SJCRH30 (cell line): ENCODE results near the gene NIFK. TPM values are rescaled to one million over a fixed set of nuclear protein-coding genes. Genes with fewer than 3 reads are reported as not detected.

Source experiments
- DNase-seq, 2 experiments: peaks; one replicate each; pipeline ENCODE4 v3.0.0-alpha.2; 2015 to 2020
- H3K27ac ChIP-seq: fragments of 250-450 bp; sonication (Bioruptor Pico); 2 replicates; pipeline ENCODE4 v1.5.1; 2020; ENCODE audit warnings: mild to moderate bottlenecking, moderate library complexity
- H3K27me3 ChIP-seq: fragments of 250-450 bp; sonication (Bioruptor Pico); 2 replicates; pipeline ENCODE4 v1.5.1; 2020; ENCODE audit warnings: mild to moderate bottlenecking, moderate library complexity
- H3K36me3 ChIP-seq: fragments of 250-450 bp; sonication (Bioruptor Pico); 2 replicates; pipeline ENCODE4 v1.5.1; 2020; ENCODE audit warnings: mild to moderate bottlenecking, moderate library complexity
- H3K4me1 ChIP-seq: fragments of 250-450 bp; sonication (Bioruptor Pico); 2 replicates; pipeline ENCODE4 v1.5.1; 2020; ENCODE audit warnings: mild to moderate bottlenecking, moderate library complexity
- H3K4me3 ChIP-seq: fragments of 250-450 bp; sonication (Bioruptor Pico); 2 replicates; pipeline ENCODE4 v1.5.1; 2020; ENCODE audit warnings: mild to moderate bottlenecking, moderate library complexity
- H3K9me3 ChIP-seq: fragments of 250-450 bp; sonication (Bioruptor Pico); replicated peaks from 2 replicates; pipeline ENCODE4 v1.5.1; 2020; ENCODE audit warnings: mild to moderate bottlenecking, moderate library complexity
- total RNA-seq: library from RNA; depleted of rRNA; stranded (reverse); fragments of >200 nt; shearing (Covaris generic); gene quantifications from 2 replicates; pipeline ENCODE4 v1.2.3, GENCODE V29; 2014; rRNA removed

NIFK gene
- 115 and 118 TPM in 2 replicates for total RNA-seq

- DNase-seq = peak; percentile 99
- Histone ChIP-seq H3K9me3 (no peaks in the 10 kb centered on the region), H3K27me3 (no peaks in the 10 kb centered on the region), H3K27ac (peak within 1 kb of the TSS; percentile 81), H3K4me1 (no peaks in the 10 kb centered on the region), H3K4me3 (peak within 1 kb of the TSS; percentile 95), H3K36me3 (peaks cover 35% of the 10 kb centered on the region)
Observed at GRCh38 chr2:121736462-121737336, at the start of gene NIFK. Gene NIFK (minus strand): TSS chr2:121736875. CDS start chr2:121736850, 25 bp downstream.

- DNase-seq = no peak
- H3K27ac ChIP-seq = no peak overlapping the region
- H3K4me3 ChIP-seq = no peak overlapping the region
- H3K9me3 ChIP-seq = no peaks in the 10 kb centered on the region
- H3K4me1 ChIP-seq = peaks cover 17% of the 10 kb centered on the region
- no peaks in the 10 kb centered on the region for H3K36me3 ChIP-seq
- no peaks in the 10 kb centered on the region for H3K27me3 ChIP-seq
Observed at GRCh38 chr2:121783180-121783579, 46.5 kb upstream of the NIFK start.

- peak; percentile 55 to 74 for DNase-seq
- no peaks in the 10 kb centered on the region for H3K36me3 ChIP-seq
- no peaks in the 10 kb centered on the region for H3K9me3 ChIP-seq
- H3K4me3 ChIP-seq = no peak overlapping the region
- peaks cover 30% of the 10 kb centered on the region for H3K4me1 ChIP-seq
- peak overlapping the region; percentile 25 for H3K27ac ChIP-seq
- H3K27me3 ChIP-seq = no peaks in the 10 kb centered on the region
Observed at GRCh38 chr2:121778741-121779487, 42.2 kb upstream of the NIFK start.

GRCh38 chr2:121777699-121778058 is 41.0 kb upstream of the NIFK start:
- Histone ChIP-seq H3K9me3 (no peaks in the 10 kb centered on the region), H3K4me1 (peaks cover 38% of the 10 kb centered on the region), H3K27me3 (no peaks in the 10 kb centered on the region), H3K36me3 (no peaks in the 10 kb centered on the region), H3K27ac (no peak overlapping the region), H3K4me3 (no peak overlapping the region)
- peak in 1 of 2 experiments; percentile 58 for DNase-seq

- no peaks in the 10 kb centered on the region for H3K27me3 ChIP-seq
- no peak overlapping the region for H3K4me3 ChIP-seq
- H3K27ac ChIP-seq = no peak overlapping the region
- H3K4me1 ChIP-seq = peaks cover 44% of the 10 kb centered on the region
- peak in 1 of 2 experiments; percentile 40 for DNase-seq
- H3K9me3 ChIP-seq = no peaks in the 10 kb centered on the region
- no peaks in the 10 kb centered on the region for H3K36me3 ChIP-seq
Observed at GRCh38 chr2:121776885-121777698, 40.4 kb upstream of the NIFK start.

GRCh38 chr2:121776361-121776760 is 39.7 kb upstream of the NIFK start:
- H3K9me3 ChIP-seq = no peaks in the 10 kb centered on the region
- no peak overlapping the region for H3K4me3 ChIP-seq
- no peaks in the 10 kb centered on the region for H3K27me3 ChIP-seq
- H3K36me3 ChIP-seq = no peaks in the 10 kb centered on the region
- no peak for DNase-seq
- no peak overlapping the region for H3K27ac ChIP-seq
- H3K4me1 ChIP-seq = peaks cover 51% of the 10 kb centered on the region

- peaks cover 7% of the 10 kb centered on the region; the same call in 1 of the 2 replicates for H3K36me3 ChIP-seq
- no peaks in the 10 kb centered on the region for H3K27me3 ChIP-seq
- no peak for DNase-seq
- no peak overlapping the region for H3K4me3 ChIP-seq
- H3K27ac ChIP-seq = no peak overlapping the region
- H3K4me1 ChIP-seq = peaks cover 53% of the 10 kb centered on the region
- H3K9me3 ChIP-seq = no peaks in the 10 kb centered on the region
Observed at GRCh38 chr2:121774235-121774634, 37.6 kb upstream of the NIFK start.

- Histone ChIP-seq H3K27me3 (no peaks in the 10 kb centered on the region), H3K27ac (peak overlapping the region; percentile 83), H3K4me1 (peaks cover 54% of the 10 kb centered on the region), H3K36me3 (peaks cover 14% of the 10 kb centered on the region), H3K4me3 (no peak overlapping the region), H3K9me3 (no peaks in the 10 kb centered on the region)
- peak; percentile 79 to 88 for DNase-seq
Observed at GRCh38 chr2:121771976-121772742, 35.5 kb upstream of the NIFK start.

GRCh38 chr2:121768143-121768755 is 31.6 kb upstream of the NIFK start:
- Histone ChIP-seq H3K27me3 (no peaks in the 10 kb centered on the region), H3K4me1 (peaks cover 54% of the 10 kb centered on the region), H3K36me3 (peaks cover 50% of the 10 kb centered on the region), H3K4me3 (no peak overlapping the region), H3K27ac (peak overlapping the region; percentile 83), H3K9me3 (no peaks in the 10 kb centered on the region)
- peak; percentile 58 to 86 for DNase-seq

- Histone ChIP-seq H3K9me3 (no peaks in the 10 kb centered on the region), H3K4me1 (peaks cover 38% of the 10 kb centered on the region), H3K27ac (no peak overlapping the region; the same call in 1 of the 2 replicates), H3K27me3 (no peaks in the 10 kb centered on the region), H3K36me3 (peaks cover 61% of the 10 kb centered on the region), H3K4me3 (no peak overlapping the region)
- no peak for DNase-seq
Observed at GRCh38 chr2:121766624-121767023, 29.9 kb upstream of the NIFK start.

- H3K36me3 ChIP-seq = peaks cover 71% of the 10 kb centered on the region
- H3K27ac ChIP-seq = no peak overlapping the region
- H3K4me1 ChIP-seq = peaks cover 32% of the 10 kb centered on the region
- no peaks in the 10 kb centered on the region for H3K27me3 ChIP-seq
- no peak for DNase-seq
- H3K4me3 ChIP-seq = no peak overlapping the region
- no peaks in the 10 kb centered on the region for H3K9me3 ChIP-seq
Observed at GRCh38 chr2:121764681-121765228, 28.1 kb upstream of the NIFK start.

GRCh38 chr2:121755237-121756111 is 18.8 kb upstream of the NIFK start, which contains the start of gene TSN:
Gene TSN (plus strand): TSS chr2:121755651. CDS start chr2:121755780, 129 bp downstream.
- Histone ChIP-seq H3K9me3 (no peaks in the 10 kb centered on the region), H3K4me3 (peak within 1 kb of the TSS; percentile 84), H3K36me3 (peaks cover 17% of the 10 kb centered on the region), H3K27me3 (no peaks in the 10 kb centered on the region), H3K27ac (peak within 1 kb of the TSS; percentile 70), H3K4me1 (peaks cover 3% of the 10 kb centered on the region)
- DNase-seq = peak; percentile 98 to 99
